SK-N-SH (cell line): Measurements from ENCODE around the gene CNTN4.

Experiments used
- CHD2 ChIP-seq: fragments of 150-350 bp; IDR thresholded peaks from 2 replicates; pipeline ENCODE4 v1.6.1; 2018; ENCODE audit warnings: low read length; ENCODE audit not compliant: partially characterized antibody
- CTCF ChIP-seq: fragments of 200-600 bp; sonication (generic); IDR thresholded peaks from 2 replicates; pipeline ENCODE4 v1.6.1; 2017; ENCODE audit warnings: antibody characterized with exemption, mild to moderate bottlenecking, moderate library complexity
- FOSL2 ChIP-seq: IDR thresholded peaks from 2 replicates; pipeline ENCODE4 v1.4.0; 2012; ENCODE audit warnings: low read depth, mild to moderate bottlenecking, moderate library complexity, borderline replicate concordance
- FOXJ3 ChIP-seq: sonication (generic); formaldehyde crosslinking; IDR thresholded peaks from 2 replicates; pipeline ENCODE4 v1.5.1; 2020; ENCODE audit warnings: mild to moderate bottlenecking, missing genetic modification reagents
- JUND ChIP-seq: IDR thresholded peaks from 2 replicates; pipeline ENCODE4 v1.4.0; 2012
- MAX ChIP-seq: IDR thresholded peaks from 2 replicates; pipeline ENCODE4 v1.4.0; 2012; ENCODE audit warnings: low read depth
- NRF1 ChIP-seq: IDR thresholded peaks from 2 replicates; pipeline ENCODE4 v1.6.1; 2012; ENCODE audit warnings: low read depth, mild to moderate bottlenecking, low read length
- POLR2AphosphoS5 ChIP-seq: IDR thresholded peaks from 2 replicates; pipeline ENCODE4 v1.6.1; 2012; ENCODE audit warnings: low read depth, low read length
- RAD21 ChIP-seq: IDR thresholded peaks from 2 replicates; pipeline ENCODE4 v1.6.1; 2012; ENCODE audit warnings: mild to moderate bottlenecking, low read length
- RCOR1 ChIP-seq: fragments of 150-350 bp; IDR thresholded peaks from 2 replicates; pipeline ENCODE4 v1.6.1; 2017; ENCODE audit warnings: antibody characterized with exemption, low read length
- REST ChIP-seq: IDR thresholded peaks from 2 replicates; pipeline ENCODE4 v1.6.1; 2012; ENCODE audit warnings: mild to moderate bottlenecking, low read depth, low read length, moderate library complexity
- RXRA ChIP-seq: IDR thresholded peaks from 2 replicates; pipeline ENCODE4 v1.4.0; 2012; ENCODE audit warnings: low read depth, mild to moderate bottlenecking, borderline replicate concordance
- TAF1 ChIP-seq: IDR thresholded peaks from 2 replicates; pipeline ENCODE4 v1.6.1; 2012; ENCODE audit warnings: low read depth, mild to moderate bottlenecking, low read length, moderate library complexity, borderline replicate concordance
- ZBTB33 ChIP-seq: IDR thresholded peaks from 2 replicates; pipeline ENCODE4 v1.4.0; 2012; ENCODE audit warnings: low read depth, borderline replicate concordance

- no peak for TF ChIP-seq CTCF
- TF ChIP-seq MAX, result no peak
- TF ChIP-seq ZBTB33, result no peak
- no peak for TF ChIP-seq NRF1
- no peak for TF ChIP-seq TAF1
- no peak for TF ChIP-seq POLR2AphosphoS5
- no peak for TF ChIP-seq JUND
- TF ChIP-seq FOSL2, result no peak
- no peak for TF ChIP-seq RXRA
- no peak for TF ChIP-seq RCOR1
- no peak for TF ChIP-seq RAD21
- TF ChIP-seq REST, result no peak
- no peak for TF ChIP-seq CHD2
- TF ChIP-seq FOXJ3, result no peak
Measured at GRCh38 chr3:2741516-2741915, 642.9 kb downstream of the CNTN4 start.
